Adrenal gland (tissue), 5 donors: ENCODE measurements around the gene RUNX3.

ENCODE experiments used
- POLR2A ChIP-seq, 2 donors: fragments of 450-650 bp; IDR thresholded peaks; one replicate each; pipeline ENCODE4 v1.6.1; 2017; ENCODE audit warnings: antibody characterized with exemption in 2 of 2, mild to moderate bottlenecking in 2 of 2, moderate library complexity in 1 of 2
- TF ChIP-seq, protein P1 (sequence below), 6 experiments: fragments of 450-650 bp in 4 of 6; fragments of 200-600 bp in 2 of 6; sonication (generic) in 1 of 6; IDR thresholded peaks; 1 replicate in 5 of 6; 2 replicates in 1 of 6; pipeline versions ENCODE4 v1.5.1 to v1.8.0; 2016 to 2021; ENCODE audit warnings: antibody characterized with exemption in 6 of 6, mild to moderate bottlenecking in 2 of 6, moderate library complexity in 1 of 6
- donor health status: DM: no; HTN: no; CAD: no.

DNA sequence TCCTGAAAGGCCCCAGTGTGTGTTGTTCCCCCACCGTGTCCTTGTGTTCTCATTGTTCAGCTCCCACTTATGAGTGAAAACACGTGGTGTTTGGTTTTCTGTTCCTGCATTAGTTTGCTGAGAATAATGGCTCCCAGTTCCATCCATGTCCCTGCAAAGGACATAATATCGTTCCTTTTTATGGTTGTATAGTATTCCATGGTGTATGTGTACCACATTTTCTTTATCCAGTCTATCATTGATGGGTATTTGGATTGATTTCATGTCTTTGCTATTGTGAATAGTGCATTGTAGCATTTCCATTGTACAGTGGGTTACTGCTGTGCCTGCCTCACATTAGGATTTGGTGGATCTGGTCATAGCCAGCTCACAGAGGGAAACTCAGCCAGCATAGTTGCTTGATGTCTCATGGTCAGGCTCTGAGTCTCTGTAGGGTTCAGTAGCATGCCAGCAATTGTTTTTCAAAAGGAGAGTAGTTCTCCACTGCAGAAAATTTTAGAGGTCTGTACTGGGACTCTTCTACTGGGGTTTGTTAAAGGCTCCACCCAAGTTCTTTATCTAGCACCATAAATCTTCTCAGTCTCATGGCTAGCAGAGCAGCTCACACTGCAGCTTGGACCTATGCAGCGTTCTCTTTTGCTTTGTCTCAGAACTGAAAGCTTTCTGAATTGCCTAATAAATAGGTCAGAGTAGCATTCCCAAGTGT lies 41.0 kb downstream of the RUNX3 start:
- no peak for TF ChIP-seq POLR2A (IDR thresholded peaks at IDR 0.05)
- TF ChIP-seq, protein P1, sequence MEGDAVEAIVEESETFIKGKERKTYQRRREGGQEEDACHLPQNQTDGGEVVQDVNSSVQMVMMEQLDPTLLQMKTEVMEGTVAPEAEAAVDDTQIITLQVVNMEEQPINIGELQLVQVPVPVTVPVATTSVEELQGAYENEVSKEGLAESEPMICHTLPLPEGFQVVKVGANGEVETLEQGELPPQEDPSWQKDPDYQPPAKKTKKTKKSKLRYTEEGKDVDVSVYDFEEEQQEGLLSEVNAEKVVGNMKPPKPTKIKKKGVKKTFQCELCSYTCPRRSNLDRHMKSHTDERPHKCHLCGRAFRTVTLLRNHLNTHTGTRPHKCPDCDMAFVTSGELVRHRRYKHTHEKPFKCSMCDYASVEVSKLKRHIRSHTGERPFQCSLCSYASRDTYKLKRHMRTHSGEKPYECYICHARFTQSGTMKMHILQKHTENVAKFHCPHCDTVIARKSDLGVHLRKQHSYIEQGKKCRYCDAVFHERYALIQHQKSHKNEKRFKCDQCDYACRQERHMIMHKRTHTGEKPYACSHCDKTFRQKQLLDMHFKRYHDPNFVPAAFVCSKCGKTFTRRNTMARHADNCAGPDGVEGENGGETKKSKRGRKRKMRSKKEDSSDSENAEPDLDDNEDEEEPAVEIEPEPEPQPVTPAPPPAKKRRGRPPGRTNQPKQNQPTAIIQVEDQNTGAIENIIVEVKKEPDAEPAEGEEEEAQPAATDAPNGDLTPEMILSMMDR (IDR thresholded peaks at IDR 0.05): no peak
